HS-27A (cell line): Measurements from ENCODE around the gene RASSF3.

Experiments used
- DNase-seq: peaks from one replicate; pipeline ENCODE4 v3.0.0-alpha.2; 2012; ENCODE audit warnings: low read depth, missing footprints

RASSF3 gene

DNA sequence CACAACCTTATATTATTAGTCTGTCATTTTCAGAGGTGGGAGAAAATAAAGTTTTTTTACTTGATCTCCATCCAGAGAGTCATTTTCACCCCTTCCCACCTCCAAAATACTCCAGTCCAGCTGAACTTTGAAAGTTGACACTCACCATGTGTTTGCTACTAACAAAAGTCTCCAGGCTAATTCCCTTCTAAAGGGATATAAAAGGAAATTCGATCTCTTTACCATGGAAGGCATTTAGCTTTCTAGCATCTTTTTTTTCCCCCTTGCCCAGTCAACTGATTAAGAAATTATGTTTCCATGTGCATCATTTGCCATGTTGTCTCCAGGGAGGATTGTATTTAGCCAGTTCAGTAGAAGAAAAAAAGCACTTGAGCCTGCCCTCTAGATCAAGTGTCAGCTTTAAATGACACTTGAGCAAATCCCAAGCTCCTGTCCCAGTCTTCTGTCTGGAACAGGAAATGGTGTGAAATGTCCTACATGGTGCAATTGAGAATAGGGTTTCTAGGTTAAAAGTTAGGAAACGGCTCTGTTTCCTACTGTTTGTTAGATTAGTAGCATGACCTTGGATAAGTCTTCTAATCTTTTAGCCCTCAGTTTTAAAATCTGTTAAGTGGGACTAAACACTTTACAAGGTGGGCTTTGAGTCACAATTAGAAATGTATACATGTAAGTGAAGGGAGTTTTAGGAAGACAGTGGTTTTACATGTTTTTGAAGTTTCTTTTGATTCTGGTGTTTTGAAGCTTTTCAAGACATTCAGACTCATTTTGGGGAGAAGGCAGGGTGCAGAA, 81.7 kb downstream of the RASSF3 start:
- DNase-seq: no peak

DNA sequence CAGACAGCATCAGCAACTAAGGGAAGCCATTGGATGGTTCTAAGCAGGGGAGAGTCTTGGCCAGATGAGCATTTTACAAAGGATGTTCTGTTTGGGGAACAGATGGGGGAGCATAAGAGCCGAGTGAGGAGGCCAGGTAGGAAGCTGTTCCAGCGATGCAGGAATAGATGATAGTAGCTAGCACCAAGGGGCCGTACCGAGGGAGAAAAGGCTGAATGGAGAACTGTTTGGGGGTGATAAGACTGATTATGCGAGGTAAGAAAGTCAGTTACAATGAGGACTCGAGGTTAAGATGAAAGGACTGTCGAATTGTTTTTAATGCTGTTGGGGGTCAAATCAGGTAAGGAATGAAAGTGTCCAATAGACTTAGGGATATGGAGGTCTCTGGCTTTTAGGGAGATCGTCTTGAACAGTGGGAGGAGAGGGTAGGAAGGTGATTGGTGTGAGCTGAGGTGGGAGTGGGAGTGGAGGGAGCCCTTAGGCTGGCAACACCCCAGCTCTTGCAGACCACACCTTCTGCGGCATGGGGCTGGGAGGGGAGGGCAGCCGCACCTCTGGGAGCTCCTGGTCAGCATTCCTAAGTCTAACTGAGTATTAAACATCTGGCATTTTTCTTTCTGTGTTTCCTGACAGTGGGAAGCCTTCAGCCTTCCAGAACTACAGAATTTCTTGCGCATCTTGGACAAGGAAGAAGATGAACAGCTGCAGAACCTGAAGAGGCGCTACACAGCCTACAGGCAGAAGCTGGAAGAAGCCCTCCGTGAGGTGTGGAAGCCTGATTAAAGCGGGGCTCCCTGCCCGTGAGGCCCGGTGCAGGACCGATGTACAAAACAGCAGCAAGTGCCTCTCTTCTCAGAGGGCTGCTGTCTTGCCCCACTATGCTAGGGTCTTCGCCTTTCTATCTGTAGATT, 84.1 kb downstream of the RASSF3 start:
- no peak for DNase-seq

DNA sequence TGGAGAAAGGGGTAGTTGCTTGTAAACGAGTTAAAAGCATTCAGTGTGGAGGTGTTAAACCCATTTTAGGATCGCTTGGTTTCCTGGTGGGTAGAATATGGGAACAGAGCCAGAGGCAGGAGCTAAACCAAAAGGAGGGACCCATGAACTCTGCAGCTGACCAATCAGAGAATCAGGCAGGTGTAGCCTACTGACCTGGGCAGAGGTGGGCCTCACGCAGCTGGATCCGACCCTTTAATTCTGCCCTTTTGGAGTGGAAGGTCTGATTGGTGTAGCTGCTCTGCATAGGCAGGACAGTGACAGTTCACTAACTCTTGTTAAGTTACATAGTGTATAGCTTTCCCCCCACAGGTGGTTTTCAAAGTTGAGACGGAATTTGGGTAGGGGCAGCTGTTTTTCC, 85.3 kb downstream of the RASSF3 start:
- no peak for DNase-seq

DNA sequence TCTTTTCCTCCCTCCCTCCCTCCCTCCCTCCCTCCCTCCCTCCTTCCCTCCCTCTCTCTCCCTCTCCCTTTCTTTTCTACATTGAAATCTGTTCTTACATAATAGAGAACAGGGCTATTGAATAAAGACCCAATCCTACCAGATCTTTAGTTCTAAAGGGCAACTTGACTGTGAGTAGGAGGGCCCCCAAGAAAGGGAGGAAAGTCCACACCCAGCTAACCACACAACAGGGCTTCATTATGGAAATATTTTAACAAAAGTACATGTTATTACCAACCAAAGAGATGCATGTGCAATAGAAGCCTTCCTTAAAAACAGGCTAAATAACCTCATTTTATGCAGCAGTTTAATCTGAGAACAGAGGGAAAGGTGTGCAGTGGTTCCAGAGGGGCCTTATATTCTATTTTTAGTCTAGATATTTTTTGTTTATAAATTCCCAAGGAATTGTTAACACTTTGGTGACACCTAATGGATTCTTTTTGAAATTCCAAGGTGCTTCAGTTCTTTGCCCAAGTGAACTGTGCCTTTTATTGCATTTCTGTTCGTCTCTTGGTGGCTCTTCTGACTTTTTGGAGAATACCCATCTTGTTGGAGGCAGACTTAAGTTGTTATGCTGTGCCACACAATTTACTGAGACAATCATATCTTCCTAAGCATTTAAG, 85.9 kb downstream of the RASSF3 start:
- no peak for DNase-seq

DNA sequence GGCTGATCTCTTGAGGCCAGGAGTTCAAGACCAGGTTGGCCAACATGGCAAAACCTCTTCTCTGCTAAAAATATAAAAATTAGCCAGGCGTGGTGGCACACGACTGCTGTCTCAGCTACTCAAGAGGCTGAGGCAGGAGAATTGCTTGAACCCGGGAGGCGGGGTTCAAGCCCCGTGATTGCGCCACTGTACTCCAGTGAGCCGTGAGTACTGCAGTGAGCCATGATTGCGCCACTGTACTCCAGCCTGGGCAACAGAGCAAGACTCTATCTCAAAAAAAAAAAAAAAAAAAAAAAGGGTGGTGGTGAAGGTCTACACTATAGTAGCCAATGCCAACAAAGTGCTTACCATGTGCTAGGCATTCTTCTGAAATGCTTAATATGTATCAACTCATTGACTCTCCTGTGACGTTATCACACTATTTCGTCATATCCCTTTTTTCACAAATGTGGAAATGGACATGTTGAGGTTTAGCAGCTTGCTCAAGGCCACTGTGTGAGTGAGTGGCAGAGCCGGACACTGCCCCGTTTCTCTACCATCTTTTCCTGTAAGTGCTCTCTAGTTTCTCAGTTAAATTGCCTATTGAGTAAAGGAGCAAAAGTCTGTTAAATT, 89.3 kb downstream of the RASSF3 start:
- no peak for DNase-seq

- DNase-seq: no peak
Observed at GRCh38 chr12:64700532-64700931, 90.2 kb downstream of the RASSF3 start.

- no peak for DNase-seq
Observed at GRCh38 chr12:64701283-64701682, 91.0 kb downstream of the RASSF3 start.

DNA sequence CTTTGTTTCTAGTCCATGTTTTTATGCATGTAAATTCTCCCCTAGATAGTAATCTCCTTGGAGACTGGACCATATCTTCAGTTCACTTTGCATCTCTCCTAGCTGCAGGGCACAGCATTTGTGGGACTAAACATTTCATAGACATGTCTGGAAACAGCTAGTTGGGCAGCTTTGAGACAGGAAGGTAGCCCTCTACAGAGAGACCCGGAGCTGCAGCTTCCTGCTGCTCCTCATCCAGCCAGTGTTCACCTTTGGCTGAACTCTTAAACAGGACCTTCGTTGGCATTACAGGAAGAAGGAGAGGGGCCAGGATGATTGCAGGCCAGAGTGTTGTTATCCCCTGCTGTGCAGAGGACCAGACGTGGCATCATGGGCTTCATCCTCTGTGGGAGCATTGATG, 96.0 kb downstream of the RASSF3 start:
- DNase-seq: no peak

GRCh38 chr12:64706857-64707256, 96.6 kb downstream of the RASSF3 start:
- DNase-seq: no peak

GRCh38 chr12:64707362-64707761, 97.1 kb downstream of the RASSF3 start:
- DNase-seq: no peak

GRCh38 chr12:64707926-64708325, 97.6 kb downstream of the RASSF3 start:
- DNase-seq: no peak

DNA sequence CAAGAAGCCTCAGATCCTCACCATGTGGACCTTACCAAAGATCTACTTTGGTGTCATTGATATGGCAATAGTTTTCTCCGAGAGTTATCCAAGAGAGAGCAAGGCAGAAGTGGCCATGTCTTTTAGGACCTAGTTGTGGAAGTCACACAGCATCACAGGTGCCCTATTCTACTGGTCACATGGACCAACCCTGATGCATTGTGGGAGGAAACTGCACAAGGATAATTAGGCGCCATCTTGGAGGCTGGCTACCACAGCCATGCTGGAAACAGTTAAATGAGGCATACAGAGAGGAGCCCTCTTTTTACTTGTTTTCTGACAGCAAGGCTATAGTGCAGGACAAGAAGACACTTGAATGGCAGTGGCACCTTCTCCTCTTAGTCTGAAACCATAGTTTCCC, 99.1 kb downstream of the RASSF3 start:
- DNase-seq: no peak

DNA sequence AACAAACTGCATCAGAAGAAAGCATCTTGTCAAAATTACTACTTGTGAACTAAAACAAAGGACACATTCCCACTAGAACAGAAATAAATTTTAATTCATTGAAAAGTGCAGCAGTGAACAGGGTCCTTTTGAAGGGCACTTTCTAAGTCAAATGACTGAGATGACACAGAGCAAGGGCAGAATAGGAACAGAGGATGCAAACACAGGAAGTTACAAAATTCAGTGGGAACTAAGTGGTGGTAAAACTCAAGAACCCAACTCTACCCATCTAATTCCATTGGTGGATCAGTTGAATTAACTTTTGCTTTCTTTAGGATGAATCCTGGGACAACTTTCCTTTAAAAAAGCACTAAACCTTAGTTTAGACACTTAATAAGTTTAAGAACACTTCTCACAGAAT, 103.1 kb downstream of the RASSF3 start:
- DNase-seq: no peak

DNA sequence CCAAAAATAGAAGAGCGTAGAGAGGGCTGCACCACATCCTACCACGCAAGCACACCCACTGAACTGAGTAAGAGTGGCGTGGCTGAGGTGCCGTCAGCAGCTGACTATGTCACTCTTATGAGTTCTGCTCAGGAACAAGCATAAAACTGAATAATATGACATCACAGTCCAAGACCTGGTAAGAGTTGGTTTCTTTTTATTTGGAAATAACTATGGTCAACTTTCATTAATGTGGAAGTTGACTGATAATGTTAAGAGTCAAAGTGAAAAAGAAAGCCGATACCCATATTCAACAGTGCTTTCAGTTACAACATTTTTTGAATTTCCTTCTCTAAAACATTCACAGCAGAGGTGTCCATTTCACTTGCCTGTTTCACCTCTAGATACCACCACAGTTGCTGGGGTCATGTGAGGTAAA, 104.3 kb downstream of the RASSF3 start:
- no peak for DNase-seq

- no peak for DNase-seq
Observed at GRCh38 chr12:64716371-64716770, 106.1 kb downstream of the RASSF3 start.

GRCh38 chr12:64716839-64717455, 106.7 kb downstream of the RASSF3 start:
- DNase-seq: no peak

- no peak for DNase-seq
Observed at GRCh38 chr12:64718649-64719048, 108.4 kb downstream of the RASSF3 start.

GRCh38 chr12:64720884-64721283, 110.6 kb downstream of the RASSF3 start:
- no peak for DNase-seq

- DNase-seq: no peak
Observed at GRCh38 chr12:64722835-64723234, 112.5 kb downstream of the RASSF3 start.

- no peak for DNase-seq
Observed at GRCh38 chr12:64723630-64724029, 113.3 kb downstream of the RASSF3 start.

DNA sequence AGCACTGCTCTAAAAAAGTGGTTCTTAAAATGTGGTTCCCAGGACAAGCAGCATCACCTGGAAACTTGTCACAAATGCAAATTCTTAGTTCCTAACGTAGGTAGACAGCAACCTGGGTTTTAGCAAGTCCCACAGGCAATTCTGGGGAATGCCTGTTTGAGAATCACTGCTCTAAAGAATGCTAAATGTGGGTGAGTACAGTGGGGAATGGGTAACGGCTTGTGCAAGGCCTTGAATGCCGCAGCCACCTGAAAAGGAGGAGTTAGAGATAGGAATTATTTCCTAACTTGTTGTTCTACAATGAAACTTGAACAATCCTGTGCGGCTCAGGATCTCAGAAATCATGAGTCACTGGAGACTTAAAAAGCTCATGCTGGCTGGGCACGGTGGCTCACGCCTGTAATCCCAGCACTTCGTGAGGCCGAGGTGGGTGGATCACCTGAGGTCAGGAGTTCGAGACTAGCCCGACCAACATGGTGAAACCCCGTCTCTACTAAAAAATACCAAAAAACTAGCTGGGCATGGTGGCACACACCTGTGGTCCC, 114.0 kb downstream of the RASSF3 start:
- DNase-seq: no peak
